Esophagus muscularis mucosa (tissue), 4 donors: ENCODE data around the gene DUSP28.

ENCODE experiments used
- CTCF ChIP-seq, 3 experiments: fragments of 200-600 bp in 2 of 3; fragments of 450-650 bp in 1 of 3; sonication (generic) in 2 of 3; IDR thresholded peaks; one replicate each; pipeline ENCODE4 v1.5.1; 2017 to 2019; ENCODE audit warnings: antibody characterized with exemption in 3 of 3, mild to moderate bottlenecking in 2 of 3, moderate library complexity in 1 of 3
- EP300 ChIP-seq: sonication (generic); formaldehyde crosslinking; IDR thresholded peaks from one replicate; pipeline ENCODE4 v1.6.1; 2017; ENCODE audit warnings: antibody characterized with exemption
- POLR2A ChIP-seq: fragments of 450-650 bp; IDR thresholded peaks from one replicate; pipeline ENCODE4 v1.6.1; 2017; ENCODE audit warnings: antibody characterized with exemption, moderate library complexity, mild to moderate bottlenecking, low read depth
- POLR2AphosphoS5 ChIP-seq, 2 donors: sonication (generic); formaldehyde crosslinking; IDR thresholded peaks; one replicate each; pipeline ENCODE4 v1.6.1; 2017; ENCODE audit warnings: antibody characterized with exemption in 2 of 2

DNA sequence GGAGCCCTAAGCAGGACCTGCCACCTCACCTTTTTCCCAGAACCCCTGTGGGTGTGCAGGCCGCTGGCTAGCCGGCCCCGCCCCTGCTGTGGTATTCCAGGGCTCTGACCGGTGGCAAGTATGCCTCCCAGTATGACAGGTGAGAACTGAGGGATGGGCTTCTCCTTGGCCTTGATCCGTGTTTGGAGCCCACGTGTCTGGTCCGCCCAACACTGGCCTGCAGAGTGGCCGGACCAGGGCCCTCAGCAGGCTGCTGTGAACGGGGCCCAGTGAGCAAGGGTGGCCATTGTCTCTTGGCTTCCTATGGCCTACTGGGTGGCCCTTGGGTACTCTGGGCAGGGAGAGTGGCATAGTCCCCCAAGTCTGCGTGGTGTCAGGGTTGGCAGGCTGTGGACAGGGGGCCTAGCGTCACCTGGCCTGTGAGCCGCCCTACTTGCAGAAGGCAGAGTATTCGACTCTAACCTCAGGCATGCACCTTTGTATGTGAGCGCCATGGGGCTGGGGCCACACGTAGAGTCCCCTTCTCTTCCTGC, 9.9 kb downstream of the DUSP28 start:
- no peak for TF ChIP-seq POLR2A
- TF ChIP-seq CTCF (IDR thresholded peaks at IDR 0.05): no peak
- no peak for TF ChIP-seq POLR2AphosphoS5 (IDR thresholded peaks at IDR 0.05)
- TF ChIP-seq EP300: no peak
